Glomerular endothelial cell (primary cell): ENCODE data around the gene B4GALNT2. TPM values are rescaled to one million over a fixed set of nuclear protein-coding genes. Genes with fewer than 3 reads are reported as not detected.

ENCODE experiments used
- DNase-seq: peaks from one replicate; pipeline ENCODE4 v3.0.0-alpha.2; 2011; ENCODE audit warnings: low read depth, low spot score; ENCODE audit errors: extremely low read depth
- total RNA-seq: library from RNA; depleted of rRNA; stranded (reverse); fragments of >200 nt; gene quantifications from 2 replicates; pipeline ENCODE4 v1.2.3, GENCODE V29; 2015

B4GALNT2 gene
- total RNA-seq, 1 donor from 2014 or later, result not detected

- DNase-seq, result no peak
These were observed 76.5 kb downstream of the B4GALNT2 start for GRCh38 chr17:49209061-49209571.

DNA sequence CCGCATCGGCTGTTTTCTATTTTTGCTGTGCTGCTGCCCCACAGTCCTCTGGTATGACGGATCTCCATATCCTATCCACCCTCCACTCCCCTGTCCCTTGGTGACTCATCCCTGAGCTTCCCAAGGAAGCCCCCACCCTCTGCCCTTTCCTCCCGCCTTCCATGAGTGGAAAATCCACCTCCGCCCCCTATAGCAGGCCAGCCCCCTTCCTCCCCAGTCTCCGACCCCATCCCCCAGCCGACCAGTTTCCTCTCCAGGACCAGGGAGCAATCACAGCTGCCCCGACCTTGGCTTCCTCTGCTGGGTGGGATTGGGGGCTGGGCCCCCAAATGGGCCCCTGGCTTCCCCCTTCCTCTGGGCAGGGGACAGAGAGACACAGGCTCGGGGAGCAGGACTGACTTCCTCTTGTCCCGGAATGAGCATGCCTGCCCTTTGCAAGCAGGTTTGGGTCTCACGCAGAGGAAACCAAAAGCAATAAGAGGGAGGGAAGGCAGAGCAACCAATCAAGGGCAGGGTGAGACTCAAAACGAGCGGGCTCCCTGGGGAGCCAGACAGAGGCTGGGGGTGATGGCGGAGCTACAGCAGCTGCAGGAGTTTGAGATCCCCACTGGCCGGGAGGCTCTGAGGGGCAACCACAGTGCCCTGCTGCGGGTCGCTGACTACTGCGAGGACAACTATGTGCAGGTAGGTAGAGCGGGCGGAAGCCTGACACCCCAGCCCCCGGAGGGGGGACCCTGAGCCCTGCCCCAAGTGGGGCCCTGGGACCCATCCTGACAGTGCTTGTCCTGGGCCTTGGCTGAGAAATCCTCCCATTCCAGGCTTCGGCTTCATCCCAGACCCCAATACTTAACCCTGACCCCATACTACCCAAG, 77.8 kb downstream of the B4GALNT2 start, which contains the start of the genes ABI3 and GNGT2:
Gene ABI3 (plus strand): TSS at position 550 of the 872 bp plus-strand sequence. CDS start 18 bp downstream, at position 568.
Gene GNGT2 (minus strand): TSS at position 417 of the 872 bp plus-strand sequence. CDS start 3,152 bp downstream, outside the sequence.
- DNase-seq, result peak; percentile 54

DNA sequence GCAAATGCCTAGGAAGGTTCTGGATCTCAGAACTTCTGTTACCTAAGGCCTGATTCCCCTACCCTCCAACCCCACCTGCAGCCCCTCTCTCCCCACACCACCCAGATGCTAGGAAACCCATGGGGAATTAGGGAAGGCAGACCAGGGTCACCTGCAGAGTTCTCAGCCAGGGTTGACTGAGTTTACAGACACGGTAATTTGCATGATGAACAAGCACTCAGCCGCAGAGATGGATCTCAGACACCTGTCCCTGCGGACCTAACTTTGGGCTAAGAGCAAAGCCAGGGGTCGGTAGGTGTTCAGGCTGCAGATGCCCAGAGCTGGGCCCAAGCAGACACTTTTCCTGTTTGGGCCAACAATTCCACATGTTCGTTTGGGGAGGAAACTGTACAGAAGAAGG, 80.8 kb downstream of the B4GALNT2 start:
- no peak for DNase-seq

DNA sequence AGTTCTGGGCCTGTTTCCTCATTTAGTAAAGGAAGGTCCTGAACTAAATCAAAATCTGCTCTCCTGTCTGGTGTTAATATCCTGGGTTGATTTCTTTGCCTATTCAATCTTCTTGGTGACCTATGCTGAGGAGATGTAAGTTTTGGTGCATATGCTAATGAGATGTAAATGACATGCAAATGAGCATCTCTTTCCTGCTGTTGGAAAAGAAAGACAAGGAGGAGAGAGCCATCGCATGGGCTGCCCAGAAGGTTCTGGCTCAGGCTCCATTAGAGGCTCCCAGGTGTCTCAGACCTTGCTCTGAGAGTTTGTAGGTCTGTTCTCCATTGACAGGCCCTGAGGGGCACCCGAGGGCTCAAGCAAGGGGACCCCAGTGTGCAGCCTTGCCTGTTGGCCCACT, 81.3 kb downstream of the B4GALNT2 start:
- DNase-seq, result no peak

- no peak for DNase-seq
These were observed 82.2 kb downstream of the B4GALNT2 start for GRCh38 chr17:49214676-49215360.

GRCh38 chr17:49216482-49216881, 83.9 kb downstream of the B4GALNT2 start:
- no peak for DNase-seq

DNA sequence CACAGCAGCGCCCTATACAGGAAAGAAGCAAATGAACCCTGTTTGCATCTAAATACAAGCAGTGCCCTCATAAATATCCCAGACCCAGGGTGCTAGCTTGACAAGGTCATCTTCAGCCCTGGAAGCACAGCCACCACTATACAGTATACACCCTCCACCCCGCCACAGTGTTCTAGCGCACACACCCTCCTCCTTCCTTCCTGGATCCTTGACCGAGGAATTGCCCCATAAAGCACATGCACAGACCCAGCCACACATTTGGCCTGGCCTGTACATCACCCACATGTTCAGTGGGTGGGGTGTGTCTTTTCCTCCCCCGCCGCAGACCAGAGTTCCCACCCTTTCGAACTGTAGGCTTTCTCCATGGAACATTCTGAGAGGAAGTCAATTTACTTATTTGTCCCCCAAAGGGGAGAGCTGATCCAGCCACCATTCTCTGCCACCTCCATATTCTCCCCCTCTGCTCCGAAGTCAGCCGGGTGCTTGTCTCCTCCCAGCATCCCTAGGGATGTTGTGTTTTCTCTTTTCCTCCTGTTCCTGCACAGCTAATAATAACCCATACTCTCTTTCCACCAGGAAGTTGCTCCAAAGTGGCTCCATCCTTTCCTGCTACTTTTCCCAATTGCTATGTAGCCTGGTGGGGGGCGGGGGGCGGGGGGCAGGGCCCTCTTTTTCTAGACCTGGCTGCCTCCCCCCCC, 84.5 kb downstream of the B4GALNT2 start:
- no peak for DNase-seq

- no peak for DNase-seq
These were observed 85.3 kb downstream of the B4GALNT2 start for GRCh38 chr17:49217651-49218413.

DNA sequence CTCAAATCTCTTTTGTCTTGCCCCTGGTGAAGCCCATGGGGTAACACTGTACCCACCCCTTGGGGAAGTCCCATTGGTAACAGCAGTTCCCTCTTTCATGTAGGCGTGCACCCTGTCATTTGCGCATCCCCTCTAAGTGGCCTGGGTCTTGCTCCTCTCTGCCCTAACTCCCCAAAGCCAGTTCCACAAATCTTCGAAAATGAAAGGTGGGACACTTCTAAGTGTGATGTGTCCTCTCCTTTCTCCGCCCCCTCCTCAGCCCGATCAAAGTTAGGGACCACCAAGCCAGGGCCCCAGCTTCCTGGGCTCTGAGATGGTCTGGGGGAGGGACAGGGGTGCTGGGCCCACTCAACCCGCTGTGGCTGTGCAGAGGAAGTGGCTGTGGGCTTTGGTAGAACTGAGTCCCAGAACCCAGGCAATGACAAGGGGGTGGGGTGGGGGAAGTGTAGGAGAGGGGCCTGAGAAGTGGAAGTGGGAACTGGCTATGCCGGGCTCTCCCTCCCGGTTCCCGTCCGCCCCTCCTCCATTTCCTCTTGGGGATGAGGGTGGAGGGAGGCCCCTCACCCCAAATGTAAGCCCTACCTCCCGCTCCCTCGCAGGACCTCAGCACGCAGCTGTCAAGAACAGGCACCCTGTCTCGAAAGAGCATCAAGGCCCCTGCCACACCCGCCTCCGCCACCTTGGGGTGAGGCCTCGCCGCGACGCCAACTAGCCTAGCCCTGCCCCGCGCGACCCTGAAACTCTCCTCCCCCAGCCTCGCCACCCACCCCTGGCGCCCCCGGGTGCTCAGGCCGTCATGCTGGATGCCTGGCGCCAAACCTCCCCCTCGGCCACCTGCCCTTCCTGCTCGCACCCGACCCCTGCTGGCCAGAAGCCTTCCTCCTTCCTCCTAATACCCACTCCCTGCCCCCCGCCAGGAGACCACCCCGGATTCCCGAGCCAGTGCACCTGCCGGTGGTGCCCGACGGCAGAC, 86.7 kb downstream of the B4GALNT2 start:
- DNase-seq, result no peak

DNA sequence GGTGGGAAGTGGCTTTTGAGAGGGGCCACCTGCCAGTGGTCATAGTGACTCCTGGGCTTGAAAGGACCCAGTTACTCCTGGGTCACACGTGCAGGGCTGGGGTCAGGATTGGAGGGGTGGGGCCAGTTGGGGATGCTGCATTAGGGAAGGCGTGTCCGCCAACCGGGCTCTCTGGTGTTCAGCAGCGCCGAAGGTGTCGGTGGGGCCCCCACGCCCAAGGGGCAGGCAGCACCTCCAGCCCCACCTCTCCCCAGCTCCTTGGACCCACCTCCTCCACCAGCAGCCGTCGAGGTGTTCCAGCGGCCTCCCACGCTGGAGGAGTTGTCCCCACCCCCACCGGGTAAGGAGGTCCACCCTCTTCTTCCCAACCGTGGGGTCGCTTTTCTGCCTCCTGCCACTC, 87.4 kb downstream of the B4GALNT2 start:
- no peak for DNase-seq

GRCh38 chr17:49223168-49223516, 90.6 kb downstream of the B4GALNT2 start:
- no peak for DNase-seq

GRCh38 chr17:49223517-49224197, 91.1 kb downstream of the B4GALNT2 start:
- DNase-seq, result no peak

DNA sequence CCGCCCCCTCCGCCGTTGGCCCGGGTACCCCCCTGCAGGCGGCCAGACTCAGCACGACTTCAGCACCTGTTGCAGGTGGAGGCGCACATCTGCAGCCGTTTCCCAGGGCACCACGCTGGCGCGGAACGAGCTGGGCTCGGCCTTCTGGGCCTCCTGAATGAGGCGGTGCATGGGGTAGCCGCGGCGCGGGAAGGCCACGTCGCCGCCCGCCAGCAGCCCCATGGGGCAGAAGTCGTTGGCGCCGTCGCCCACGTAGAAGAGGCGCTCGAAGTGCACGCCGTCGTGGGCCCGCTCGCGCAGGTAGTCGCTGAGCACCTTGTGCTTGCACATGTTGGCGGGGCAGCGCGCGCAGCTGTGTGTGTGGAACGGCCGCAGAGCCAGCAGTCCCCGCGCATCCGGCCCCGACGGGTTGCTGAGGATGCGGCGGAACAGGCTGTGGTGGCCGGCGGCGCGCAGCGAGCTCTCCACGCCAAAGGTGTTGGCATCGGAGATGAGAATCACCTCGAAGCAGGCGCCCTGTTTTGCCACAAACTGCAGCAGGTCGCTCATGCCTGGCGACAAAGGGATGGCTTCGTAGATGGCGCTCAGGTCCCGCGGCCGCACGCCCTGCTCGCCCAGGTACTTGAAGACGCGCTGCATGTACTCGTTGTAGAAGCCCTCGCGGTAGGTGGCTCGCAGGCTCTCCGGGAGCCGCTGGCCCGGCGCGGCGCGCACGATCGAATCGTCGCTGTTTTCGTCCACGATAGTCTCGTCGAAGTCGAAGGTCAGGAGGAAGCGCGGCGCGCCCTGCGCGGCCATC, 91.8 kb downstream of the B4GALNT2 start:
- no peak for DNase-seq

DNA sequence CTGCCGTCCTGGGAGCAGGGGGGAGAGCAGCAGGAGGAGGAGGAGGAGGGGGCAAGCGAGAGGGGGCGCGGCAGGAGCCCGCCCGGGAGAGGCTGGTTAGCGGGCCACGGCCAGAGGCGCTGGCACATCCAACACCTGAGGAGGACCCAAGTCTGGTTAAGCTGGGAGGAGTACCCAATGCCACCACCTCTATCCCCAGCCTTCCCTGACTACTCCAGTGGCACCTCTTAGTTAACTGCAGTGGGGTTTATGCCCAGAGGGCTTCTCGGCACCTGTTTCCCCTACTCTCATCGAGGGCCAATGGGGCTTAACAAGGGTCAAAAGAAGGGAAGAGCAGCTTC, 92.4 kb downstream of the B4GALNT2 start:
- no peak for DNase-seq

DNA sequence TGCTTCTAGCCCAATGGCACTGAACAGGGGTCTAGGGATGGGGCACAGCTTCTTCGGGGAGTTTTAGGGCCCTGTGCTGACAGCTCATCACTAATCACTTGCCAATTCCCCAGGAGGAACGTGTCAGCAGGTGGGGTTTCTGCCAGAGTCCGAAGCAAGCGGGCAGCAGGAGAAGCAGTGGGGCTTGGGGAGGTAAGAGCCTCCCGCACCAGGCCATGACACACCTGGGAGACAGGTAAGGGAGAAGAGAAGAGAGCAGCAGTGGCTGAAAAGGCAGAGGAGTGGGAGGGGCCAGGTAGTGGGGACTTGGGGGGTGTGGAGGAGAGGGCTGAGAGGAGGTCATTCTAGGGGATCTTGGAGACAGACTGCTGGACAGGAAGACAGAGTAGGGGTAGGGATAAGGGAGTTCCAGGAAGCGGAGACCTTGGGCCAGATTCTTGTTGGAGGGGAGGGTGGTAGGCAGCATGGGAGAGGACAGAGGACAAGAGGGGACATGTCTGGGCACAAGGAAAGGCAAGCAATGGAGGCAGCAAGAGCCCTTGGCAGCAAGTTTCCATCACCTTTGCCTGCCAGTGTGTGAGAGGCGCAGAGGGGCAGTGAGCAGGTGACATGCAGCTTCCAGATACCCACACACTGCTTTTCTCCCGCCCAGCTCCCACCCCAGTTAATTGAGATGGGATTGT, 93.1 kb downstream of the B4GALNT2 start:
- no peak for DNase-seq
